ENCODE data around the gene SPAG16. TPM values are rescaled to one million over a fixed set of nuclear protein-coding genes. Genes with fewer than 3 reads are reported as not detected.

Gene SPAG16
- polyA plus RNA-seq, 4 donors: 37.2 to 72.6 (median 65.7) TPM

- DNase-seq (ENCODE audit: low read depth in 4 of 4, low spot score in 3 of 4): no peak
Observed at GRCh38 chr2:213787869-213788268, 503.6 kb downstream of the SPAG16 start.

- no peak for DNase-seq (ENCODE audit: low read depth in 4 of 4, low spot score in 3 of 4)
Observed at GRCh38 chr2:213789940-213790339, 505.7 kb downstream of the SPAG16 start.

GRCh38 chr2:213792045-213792444, 507.8 kb downstream of the SPAG16 start:
- DNase-seq (ENCODE audit: low read depth in 4 of 4, low spot score in 3 of 4): no peak

GRCh38 chr2:213806125-213806726, 522.0 kb downstream of the SPAG16 start:
- DNase-seq (ENCODE audit: low read depth in 4 of 4, low spot score in 3 of 4): no peak

- no peak for DNase-seq (ENCODE audit: low read depth in 4 of 4, low spot score in 3 of 4)
Observed at GRCh38 chr2:213816583-213816982, 532.3 kb downstream of the SPAG16 start.

GRCh38 chr2:213818436-213818835, 534.2 kb downstream of the SPAG16 start:
- no peak for DNase-seq (ENCODE audit: low read depth in 4 of 4, low spot score in 3 of 4)

- no peak for DNase-seq (ENCODE audit: low read depth in 4 of 4, low spot score in 3 of 4)
Observed at GRCh38 chr2:213834331-213834730, 550.1 kb downstream of the SPAG16 start.

- DNase-seq (ENCODE audit: low read depth in 4 of 4, low spot score in 3 of 4): no peak
Observed at GRCh38 chr2:213834746-213835145, 550.5 kb downstream of the SPAG16 start.

- no peak for DNase-seq (ENCODE audit: low read depth in 4 of 4, low spot score in 3 of 4)
Observed at GRCh38 chr2:213846856-213847255, 562.6 kb downstream of the SPAG16 start.

- no peak for DNase-seq (ENCODE audit: low read depth in 4 of 4, low spot score in 3 of 4)
Observed at GRCh38 chr2:213847316-213847715, 563.1 kb downstream of the SPAG16 start.

GRCh38 chr2:213848631-213849030, 564.4 kb downstream of the SPAG16 start:
- no peak for DNase-seq (ENCODE audit: low read depth in 4 of 4, low spot score in 3 of 4)

- DNase-seq (ENCODE audit: low read depth in 4 of 4, low spot score in 3 of 4): no peak
Observed at GRCh38 chr2:213861638-213862037, 577.4 kb downstream of the SPAG16 start.

- no peak for DNase-seq (ENCODE audit: low read depth in 4 of 4, low spot score in 3 of 4)
Observed at GRCh38 chr2:213862407-213863076, 578.3 kb downstream of the SPAG16 start.

- DNase-seq (ENCODE audit: low read depth in 4 of 4, low spot score in 3 of 4): no peak
Observed at GRCh38 chr2:213863541-213863940, 579.3 kb downstream of the SPAG16 start.

GRCh38 chr2:213868526-213868925, 584.3 kb downstream of the SPAG16 start:
- no peak for DNase-seq (ENCODE audit: low read depth in 4 of 4, low spot score in 3 of 4)

- DNase-seq (ENCODE audit: low read depth in 4 of 4, low spot score in 3 of 4): no peak
Observed at GRCh38 chr2:213885485-213885884, 601.2 kb downstream of the SPAG16 start.

GRCh38 chr2:213914510-213914909, 630.2 kb downstream of the SPAG16 start:
- DNase-seq (ENCODE audit: low read depth in 4 of 4, low spot score in 3 of 4): no peak

- DNase-seq (ENCODE audit: low read depth in 4 of 4, low spot score in 3 of 4): no peak
Observed at GRCh38 chr2:213920014-213920413, 635.8 kb downstream of the SPAG16 start.

- DNase-seq (ENCODE audit: low read depth in 4 of 4, low spot score in 3 of 4): no peak
Observed at GRCh38 chr2:213923543-213923942, 639.3 kb downstream of the SPAG16 start.

GRCh38 chr2:213934560-213934959, 650.3 kb downstream of the SPAG16 start:
- no peak for DNase-seq (ENCODE audit: low read depth in 4 of 4, low spot score in 3 of 4)

GRCh38 chr2:213958086-213958485, 673.8 kb downstream of the SPAG16 start:
- no peak for DNase-seq (ENCODE audit: low read depth in 4 of 4, low spot score in 3 of 4)

GRCh38 chr2:213959589-213959988, 675.3 kb downstream of the SPAG16 start:
- no peak for DNase-seq (ENCODE audit: low read depth in 4 of 4, low spot score in 3 of 4)

- no peak for DNase-seq (ENCODE audit: low read depth in 4 of 4, low spot score in 3 of 4)
Observed at GRCh38 chr2:213971536-213971935, 687.3 kb downstream of the SPAG16 start.
